Thoracic aorta (tissue), 2 donors: ENCODE results near the gene PARM1. TPM values are rescaled to one million over a fixed set of nuclear protein-coding genes. Genes with fewer than 3 reads are reported as not detected.

ENCODE experiments used
- ATAC-seq: fragments of 150-250 bp; one replicate; pipeline ENCODE4 v1.8.0; 2017; ENCODE audit warnings: low read depth; ENCODE audit not compliant: insufficient number of reproducible peaks, low FRiP score
- DNase-seq: peaks from one replicate; pipeline ENCODE4 v3.0.0-alpha.2; 2020; ENCODE audit warnings: low spot score
- H3K27ac ChIP-seq, 2 donors: fragments of 200-600 bp; sonication (generic); 1 replicate in 1 of 2; 2 replicates in 1 of 2; pipeline ENCODE4 v1.5.1; 2016; ENCODE audit warnings: mild to moderate bottlenecking in 2 of 2, moderate library complexity in 2 of 2
- H3K27me3 ChIP-seq: fragments of 200-600 bp; sonication (generic); replicated peaks from 2 replicates; pipeline ENCODE4 v1.6.0; 2016; ENCODE audit warnings: mild to moderate bottlenecking; ENCODE audit not compliant: insufficient read depth
- H3K36me3 ChIP-seq: fragments of 200-600 bp; sonication (generic); one replicate; pipeline ENCODE4 v1.5.1; 2016
- H3K4me1 ChIP-seq, 2 donors: fragments of 200-600 bp; sonication (generic); 1 replicate in 1 of 2; 2 replicates in 1 of 2; pipeline versions ENCODE4 v1.5.1 to v1.6.0; 2016; ENCODE audit warnings: low read depth in 2 of 2, mild to moderate bottlenecking in 1 of 2; ENCODE audit not compliant: control insufficient read depth in 1 of 2
- H3K4me3 ChIP-seq: fragments of 200-600 bp; sonication (generic); 2 replicates; pipeline ENCODE4 v1.5.1; 2016; ENCODE audit warnings: mild to moderate bottlenecking
- H3K9me3 ChIP-seq: fragments of 200-600 bp; sonication (generic); 2 replicates; pipeline ENCODE4 v1.5.1; 2016
- CTCF ChIP-seq: fragments of 200-600 bp; sonication (generic); IDR thresholded peaks from one replicate; pipeline ENCODE4 v1.5.1; 2019; ENCODE audit warnings: antibody characterized with exemption
- total RNA-seq, 2 donors: library from RNA; depleted of rRNA; stranded (reverse); fragments of >200 nt; gene quantifications; one replicate each; pipeline versions ENCODE4 v1.1.0 to v1.2.3, GENCODE V29; 2016

PARM1 gene
- total RNA-seq, 2 donors from 2014 or later: 127 to 263 TPM

GRCh38 chr4:75035321-75035720, 102.4 kb downstream of the PARM1 start:
- DNase-seq (no peak), ATAC-seq (no peak)
- Histone ChIP-seq H3K9me3 (no peaks in the 10 kb centered on the region), H3K4me3 (no peak overlapping the region), H3K27ac (no peak overlapping the region), H3K27me3 (no peaks in the 10 kb centered on the region), H3K36me3 (no peaks in the 10 kb centered on the region), H3K4me1 (no peaks in the 10 kb centered on the region)
- no peak for TF ChIP-seq CTCF

- no peak for TF ChIP-seq CTCF
- H3K27ac ChIP-seq: no peak overlapping the region
- H3K27me3 ChIP-seq: no peaks in the 10 kb centered on the region
- no peaks in the 10 kb centered on the region for H3K9me3 ChIP-seq
- no peak overlapping the region for H3K4me3 ChIP-seq
- ATAC-seq: no peak
- H3K36me3 ChIP-seq: no peaks in the 10 kb centered on the region
- H3K4me1 ChIP-seq: no peaks in the 10 kb centered on the region
- no peak for DNase-seq
Observed at GRCh38 chr4:75036046-75036830, 103.3 kb downstream of the PARM1 start.

GRCh38 chr4:75037252-75037651, 104.3 kb downstream of the PARM1 start:
- ATAC-seq: no peak

GRCh38 chr4:75038376-75038775, 105.5 kb downstream of the PARM1 start:
- no peak for TF ChIP-seq CTCF
- ATAC-seq: no peak
- Histone ChIP-seq H3K27ac (no peak overlapping the region), H3K4me1 (no peaks in the 10 kb centered on the region), H3K27me3 (no peaks in the 10 kb centered on the region), H3K4me3 (no peak overlapping the region), H3K36me3 (no peaks in the 10 kb centered on the region), H3K9me3 (no peaks in the 10 kb centered on the region)
- no peak for DNase-seq

More at GRCh38 chr4:75037252-75037651, 104.3 kb downstream of the PARM1 start:
- no peak for DNase-seq
- no peaks in the 10 kb centered on the region for H3K9me3 ChIP-seq
- no peak overlapping the region for H3K4me3 ChIP-seq
- no peak for TF ChIP-seq CTCF
- H3K27ac ChIP-seq: no peak overlapping the region
- no peaks in the 10 kb centered on the region for H3K36me3 ChIP-seq
- no peaks in the 10 kb centered on the region for H3K27me3 ChIP-seq
- H3K4me1 ChIP-seq: no peaks in the 10 kb centered on the region

GRCh38 chr4:75040703-75041102, 107.8 kb downstream of the PARM1 start:
- no peak overlapping the region for H3K27ac ChIP-seq
- DNase-seq (no peak), ATAC-seq (no peak)
- no peak overlapping the region for H3K4me3 ChIP-seq
- no peaks in the 10 kb centered on the region for H3K9me3 ChIP-seq
- TF ChIP-seq CTCF: no peak
- H3K27me3 ChIP-seq: no peaks in the 10 kb centered on the region
- H3K4me1 ChIP-seq: no peaks in the 10 kb centered on the region
- H3K36me3 ChIP-seq: no peaks in the 10 kb centered on the region
